ENCODE results near the gene VPS25. TPM values are rescaled to one million over a fixed set of nuclear protein-coding genes. Genes with fewer than 3 reads are reported as not detected.

The VPS25 gene
- total RNA-seq (10 to 100 TPM in 3 of 5 donors, 1 to 10 TPM in 2; 4.1 to 66.5 (median 12.9) TPM), polyA plus RNA-seq (10 to 100 TPM; 71.8 to 79.6 (median 75.5) TPM)
- long read RNA-seq, donor 1, transcript VPS25-201 (6 exons, 1,101 nt), result major isoform, 10 of 11 reads
- long read RNA-seq, donor 1, partial matches to known transcripts, result 0 of 11 reads
- long read RNA-seq, donor 1, other reads (novel, unspliced or antisense), result 0 of 11 reads
- long read RNA-seq, donor 2, transcript VPS25-201 (6 exons, 1,101 nt), result major isoform, 31 of 32 reads
- long read RNA-seq, donor 2, partial matches to known transcripts, result 0 of 32 reads
- long read RNA-seq, donor 2, other reads (novel, unspliced or antisense), result 0 of 32 reads
- long read RNA-seq, donor 3, transcript VPS25-201 (6 exons, 1,101 nt), result major isoform, 19 of 33 reads
- long read RNA-seq, donor 3, partial matches to known transcripts, result 14 of 33 reads
- long read RNA-seq, donor 3, other reads (novel, unspliced or antisense), result 0 of 33 reads
- long read RNA-seq, donor 4, partial matches to known transcripts, result 0 of 4 reads
- long read RNA-seq, donor 4, other reads (novel, unspliced or antisense), result 0 of 4 reads
- long read RNA-seq, donor 5, transcript VPS25-201 (6 exons, 1,101 nt), result major isoform, 21 of 22 reads
- long read RNA-seq, donor 5, partial matches to known transcripts, result 0 of 22 reads
- long read RNA-seq, donor 5, other reads (novel, unspliced or antisense), result 0 of 22 reads
- long read RNA-seq, donor 6, transcript VPS25-201 (6 exons, 1,101 nt), result major isoform, 60 of 67 reads
- long read RNA-seq, donor 6, transcript VPS25-205 (5 exons, 668 nt), result minor isoform, 5 of 67 reads
- long read RNA-seq, donor 6, partial matches to known transcripts, result 0 of 67 reads
- long read RNA-seq, donor 6, other reads (novel, unspliced or antisense), result 0 of 67 reads
- long read RNA-seq, donor 7, transcript VPS25-201 (6 exons, 1,101 nt), result major isoform, 38 of 39 reads
- long read RNA-seq, donor 7, partial matches to known transcripts, result 0 of 39 reads
- long read RNA-seq, donor 7, other reads (novel, unspliced or antisense), result 0 of 39 reads
- long read RNA-seq, donor 8, transcript VPS25-201 (6 exons, 1,101 nt), result major isoform, 20 of 38 reads
- long read RNA-seq, donor 8, partial matches to known transcripts, result 17 of 38 reads
- long read RNA-seq, donor 8, other reads (novel, unspliced or antisense), result 0 of 38 reads
- long read RNA-seq, donor 9, transcript VPS25-201 (6 exons, 1,101 nt), result major isoform, 25 of 25 reads
- long read RNA-seq, donor 9, partial matches to known transcripts, result 0 of 25 reads
- long read RNA-seq, donor 9, other reads (novel, unspliced or antisense), result 0 of 25 reads
- long read RNA-seq, donor 10, transcript VPS25-201 (6 exons, 1,101 nt), result major isoform, 6 of 7 reads
- long read RNA-seq, donor 10, partial matches to known transcripts, result 0 of 7 reads
- long read RNA-seq, donor 10, other reads (novel, unspliced or antisense), result 0 of 7 reads

DNA sequence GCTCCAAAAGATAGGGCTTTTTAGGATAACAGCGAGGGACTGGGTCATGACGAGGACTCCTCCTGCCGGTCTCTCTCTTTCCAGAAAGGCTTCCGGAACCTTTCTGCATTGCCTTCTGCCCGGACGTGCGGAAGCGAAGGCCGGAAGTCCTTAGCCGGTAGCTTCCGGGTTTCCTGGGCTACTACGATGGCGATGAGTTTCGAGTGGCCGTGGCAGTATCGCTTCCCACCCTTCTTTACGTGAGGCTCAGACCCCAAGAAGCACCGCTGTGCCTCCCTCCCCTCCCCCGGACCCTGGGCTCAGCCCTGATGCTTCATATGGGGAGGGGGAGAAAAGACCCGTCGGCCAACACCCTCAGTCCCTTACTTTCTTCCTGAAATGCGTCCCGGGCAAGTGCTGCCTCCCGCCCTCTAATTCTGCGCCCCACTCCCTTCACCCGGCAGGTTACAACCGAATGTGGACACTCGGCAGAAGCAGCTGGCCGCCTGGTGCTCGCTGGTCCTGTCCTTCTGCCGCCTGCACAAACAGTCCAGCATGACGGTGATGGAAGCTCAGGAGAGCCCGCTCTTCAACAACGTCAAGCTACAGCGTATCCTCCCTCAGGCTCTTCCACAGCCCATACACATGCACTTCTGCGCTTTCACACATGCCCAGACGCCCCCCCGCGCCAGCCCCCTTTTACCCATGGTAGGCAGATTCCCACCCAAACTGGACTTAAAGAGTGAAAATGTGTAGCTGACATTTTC is at the start of gene VPS25:
TSS of gene VPS25 (plus strand) at position 160 of the 746 bp plus-strand sequence. CDS start at position 187, 27 bp downstream.
- intact Hi-C loops (cut with DNase I; ENCODE audit: low total_unique reads), result no loop called here
- DNase-seq, result peak; percentile 80 to 94
- Histone ChIP-seq H3K4me1 (peaks cover 6 to 21% (median 20%) of the 10 kb centered on the region in 4 donors), H3K4me3 (peak within 1 kb of the TSS; percentile 72 to 82 (median 80)), H3K27ac (peak within 1 kb of the TSS; percentile 86 to 92 (median 88)), H3K9me3 (no peaks in the 10 kb centered on the region), H3K36me3 (peaks cover 35 to 37% (median 36%) of the 10 kb centered on the region in 4 donors), H3K27me3 (no peaks in the 10 kb centered on the region)
- 0 to 2% (median 1%) methylated on average over 36 to 39 of the region's 39 CpGs for WGBS, 5 donors
- TF ChIP-seq EP300 (IDR thresholded peaks at IDR 0.05), result no peak
- peak; percentile 80 to 95 (median 83) for TF ChIP-seq POLR2AphosphoS5 (IDR thresholded peaks at IDR 0.05)
- TF ChIP-seq, protein P1, sequence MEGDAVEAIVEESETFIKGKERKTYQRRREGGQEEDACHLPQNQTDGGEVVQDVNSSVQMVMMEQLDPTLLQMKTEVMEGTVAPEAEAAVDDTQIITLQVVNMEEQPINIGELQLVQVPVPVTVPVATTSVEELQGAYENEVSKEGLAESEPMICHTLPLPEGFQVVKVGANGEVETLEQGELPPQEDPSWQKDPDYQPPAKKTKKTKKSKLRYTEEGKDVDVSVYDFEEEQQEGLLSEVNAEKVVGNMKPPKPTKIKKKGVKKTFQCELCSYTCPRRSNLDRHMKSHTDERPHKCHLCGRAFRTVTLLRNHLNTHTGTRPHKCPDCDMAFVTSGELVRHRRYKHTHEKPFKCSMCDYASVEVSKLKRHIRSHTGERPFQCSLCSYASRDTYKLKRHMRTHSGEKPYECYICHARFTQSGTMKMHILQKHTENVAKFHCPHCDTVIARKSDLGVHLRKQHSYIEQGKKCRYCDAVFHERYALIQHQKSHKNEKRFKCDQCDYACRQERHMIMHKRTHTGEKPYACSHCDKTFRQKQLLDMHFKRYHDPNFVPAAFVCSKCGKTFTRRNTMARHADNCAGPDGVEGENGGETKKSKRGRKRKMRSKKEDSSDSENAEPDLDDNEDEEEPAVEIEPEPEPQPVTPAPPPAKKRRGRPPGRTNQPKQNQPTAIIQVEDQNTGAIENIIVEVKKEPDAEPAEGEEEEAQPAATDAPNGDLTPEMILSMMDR (IDR thresholded peaks at IDR 0.05), result peak in 1 of 7 experiments; percentile 14
- TF ChIP-seq POLR2A (IDR thresholded peaks at IDR 0.05), result peak in 1 of 4 donors; percentile 26

DNA sequence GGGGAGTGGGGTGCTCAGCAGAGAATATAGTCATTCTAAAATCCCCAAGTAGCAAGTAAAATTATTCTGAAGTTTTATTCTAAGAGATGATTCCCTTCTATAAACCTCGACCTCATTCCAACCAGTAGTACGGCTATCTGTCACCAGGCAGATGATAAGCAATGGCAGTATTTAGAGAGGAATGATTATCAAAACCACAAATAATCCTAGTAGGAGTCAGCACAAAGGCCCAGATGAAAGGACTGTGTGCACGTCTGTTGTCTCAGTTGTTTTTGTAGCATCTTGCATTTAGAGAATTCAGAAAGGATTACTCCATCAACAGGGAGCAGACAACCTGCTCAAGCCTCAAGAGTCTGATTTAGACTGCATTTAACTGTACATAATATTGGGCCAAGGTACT is 49.6 kb upstream of the VPS25 start:
- intact Hi-C loops (cut with DNase I; ENCODE audit: low total_unique reads), result loop anchor here (5.0 kb wide), 1 partner anchor 34 kb away; no protein-coding TSS in a partner anchor
- no peaks in the 10 kb centered on the region for H3K27me3 ChIP-seq
- H3K4me1 ChIP-seq, result no peaks in the 10 kb centered on the region
- H3K27ac ChIP-seq, result no peak overlapping the region
- 40 to 76% (median 48%) methylated on average over 3 of the region's 3 CpGs for WGBS, 5 donors
- H3K4me3 ChIP-seq, result no peak overlapping the region
- H3K9me3 ChIP-seq, result no peaks in the 10 kb centered on the region
- peaks cover 72 to 99% (median 97%) of the 10 kb centered on the region in 4 donors for H3K36me3 ChIP-seq
- no peak for DNase-seq
- no peak for TF ChIP-seq EP300 (IDR thresholded peaks at IDR 0.05)
- no peak for TF ChIP-seq POLR2A (IDR thresholded peaks at IDR 0.05)
- TF ChIP-seq, protein P1 (IDR thresholded peaks at IDR 0.05), result no peak
- no peak for TF ChIP-seq POLR2AphosphoS5 (IDR thresholded peaks at IDR 0.05)

DNA sequence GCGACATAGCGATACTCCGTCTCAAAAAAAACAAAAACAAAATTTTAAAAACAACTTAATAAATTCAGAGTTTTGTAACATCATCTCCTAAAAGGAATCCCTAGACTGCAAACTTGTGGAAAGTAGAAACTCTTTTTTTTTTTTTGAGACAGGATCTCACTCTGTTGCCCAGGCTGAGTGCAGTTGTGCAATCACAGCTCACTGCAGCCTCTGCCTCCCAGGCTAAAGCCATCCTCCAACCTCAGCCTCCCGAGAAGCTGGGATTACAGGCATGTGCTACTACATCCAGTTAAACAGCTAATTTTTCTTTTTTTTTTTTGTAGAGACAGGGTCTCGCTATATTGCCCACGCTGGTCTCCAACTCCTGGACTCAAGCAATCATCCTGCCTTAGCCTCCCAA is 48.1 kb upstream of the VPS25 start:
- Histone ChIP-seq H3K27me3 (no peaks in the 10 kb centered on the region), H3K4me1 (no peaks in the 10 kb centered on the region), H3K27ac (no peak overlapping the region), H3K4me3 (no peak overlapping the region), H3K36me3 (peaks cover 68 to 99% (median 97%) of the 10 kb centered on the region in 4 donors), H3K9me3 (no peaks in the 10 kb centered on the region)
- DNase-seq, result no peak
- intact Hi-C loops (cut with DNase I; ENCODE audit: low total_unique reads), result no loop called here
- 94 to 98% (median 95%) methylated on average over 6 of the region's 6 CpGs for WGBS, 5 donors
- TF ChIP-seq POLR2A (IDR thresholded peaks at IDR 0.05), result no peak
- TF ChIP-seq, protein P1 (IDR thresholded peaks at IDR 0.05), result no peak
- TF ChIP-seq EP300 (IDR thresholded peaks at IDR 0.05), result no peak
- no peak for TF ChIP-seq POLR2AphosphoS5 (IDR thresholded peaks at IDR 0.05)
